C4-2B (cell line): ENCODE results near the gene STAT5A.
"Not testable (repeated sequence)": the region's sequence is repeated elsewhere in the genome, so short reads cannot be mapped to it uniquely, and the experiment has no call there.

Experiments
- H3K27ac ChIP-seq: fragments of 450-650 bp; 2 replicates; pipeline ENCODE4 v1.5.1; 2017
- CTCF ChIP-seq: fragments of 450-650 bp; conservative IDR thresholded peaks from 2 replicates; pipeline ENCODE4 v1.5.1; 2017; ENCODE audit warnings: mild to moderate bottlenecking
- ZFX ChIP-seq: fragments of 450-650 bp; IDR thresholded peaks from 2 replicates; pipeline ENCODE4 v1.6.1; 2017

STAT5A gene

GRCh38 chr17:42260318-42260717, 28.0 kb upstream of the STAT5A start:
- TF ChIP-seq CTCF = no peak
- TF ChIP-seq ZFX = no peak
- H3K27ac ChIP-seq = no peak overlapping the region

- not testable (repeated sequence) for H3K27ac ChIP-seq
Measured at GRCh38 chr17:42264366-42264765, 23.9 kb upstream of the STAT5A start.

GRCh38 chr17:42266462-42266861, 21.8 kb upstream of the STAT5A start:
- TF ChIP-seq ZFX (no peak), CTCF (no peak)
- H3K27ac ChIP-seq = no peak overlapping the region

- no peak for TF ChIP-seq ZFX
- no peak for TF ChIP-seq CTCF
- no peak overlapping the region for H3K27ac ChIP-seq
Measured at GRCh38 chr17:42266918-42267766, 21.2 kb upstream of the STAT5A start.

- no peak overlapping the region for H3K27ac ChIP-seq
- no peak for TF ChIP-seq ZFX
- no peak for TF ChIP-seq CTCF
Measured at GRCh38 chr17:42268236-42268635, 20.1 kb upstream of the STAT5A start.

- no peak overlapping the region for H3K27ac ChIP-seq
- TF ChIP-seq CTCF = no peak
- no peak for TF ChIP-seq ZFX
Measured at GRCh38 chr17:42270170-42270535, 18.1 kb upstream of the STAT5A start.

GRCh38 chr17:42270596-42270995, 17.7 kb upstream of the STAT5A start:
- no peak for TF ChIP-seq CTCF
- TF ChIP-seq ZFX = no peak
- H3K27ac ChIP-seq = no peak overlapping the region
